ENCODE measurements around the gene MIEF2.

- TF ChIP-seq, protein P1, sequence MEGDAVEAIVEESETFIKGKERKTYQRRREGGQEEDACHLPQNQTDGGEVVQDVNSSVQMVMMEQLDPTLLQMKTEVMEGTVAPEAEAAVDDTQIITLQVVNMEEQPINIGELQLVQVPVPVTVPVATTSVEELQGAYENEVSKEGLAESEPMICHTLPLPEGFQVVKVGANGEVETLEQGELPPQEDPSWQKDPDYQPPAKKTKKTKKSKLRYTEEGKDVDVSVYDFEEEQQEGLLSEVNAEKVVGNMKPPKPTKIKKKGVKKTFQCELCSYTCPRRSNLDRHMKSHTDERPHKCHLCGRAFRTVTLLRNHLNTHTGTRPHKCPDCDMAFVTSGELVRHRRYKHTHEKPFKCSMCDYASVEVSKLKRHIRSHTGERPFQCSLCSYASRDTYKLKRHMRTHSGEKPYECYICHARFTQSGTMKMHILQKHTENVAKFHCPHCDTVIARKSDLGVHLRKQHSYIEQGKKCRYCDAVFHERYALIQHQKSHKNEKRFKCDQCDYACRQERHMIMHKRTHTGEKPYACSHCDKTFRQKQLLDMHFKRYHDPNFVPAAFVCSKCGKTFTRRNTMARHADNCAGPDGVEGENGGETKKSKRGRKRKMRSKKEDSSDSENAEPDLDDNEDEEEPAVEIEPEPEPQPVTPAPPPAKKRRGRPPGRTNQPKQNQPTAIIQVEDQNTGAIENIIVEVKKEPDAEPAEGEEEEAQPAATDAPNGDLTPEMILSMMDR (IDR thresholded peaks at IDR 0.05) = no peak
- no peak for TF ChIP-seq POLR2A (IDR thresholded peaks at IDR 0.05)
Observed at GRCh38 chr17:18278867-18279266, 18.4 kb downstream of the MIEF2 start.
